K562 (cell line): Measurements from ENCODE around the gene MAGI3. TPM values are rescaled to one million over a fixed set of nuclear protein-coding genes. Genes with fewer than 3 reads are reported as not detected.

Experiments
- MYNN ChIP-seq, 2 experiments: sonication (generic); formaldehyde crosslinking in 1 of 2; IDR thresholded peaks; 2 replicates each; pipeline versions ENCODE4 v1.5.0 to v1.6.1; 2016 to 2020; ENCODE audit warnings: antibody characterized with exemption in 1 of 2, missing genetic modification reagents in 1 of 2
- SP1 ChIP-seq: sonication (generic); formaldehyde crosslinking; IDR thresholded peaks from 2 replicates; pipeline ENCODE4 v1.8.1; 2022; ENCODE audit warnings: mild to moderate bottlenecking, missing genetic modification reagents
- ZBTB40 ChIP-seq, 2 experiments: fragments of 450-650 bp in 1 of 2; sonication (generic) in 1 of 2; formaldehyde crosslinking in 1 of 2; IDR thresholded peaks; 2 replicates each; pipeline versions ENCODE4 v1.7.1 to v1.9.0; 2016 to 2022; ENCODE audit warnings: inconsistent platforms in 1 of 2, mild to moderate bottlenecking in 1 of 2, missing genetic modification reagents in 1 of 2
- ZFP1 ChIP-seq: fragments of 450-650 bp; formaldehyde crosslinking; IDR thresholded peaks from 2 replicates; pipeline ENCODE4 v1.4.0; 2020; ENCODE audit warnings: mild to moderate bottlenecking, mixed read lengths
- polyA plus RNA-seq, 8 experiments: library from polyadenylated mRNA; depleted of rRNA in 4 of 8; stranded (reverse) in 5 of 8; unstranded in 3 of 8; fragments of >200 nt; fragmentation: Nextera tagmentation in 2 of 8; fragmentation: Illumina TruSeq in 1 of 8; extraction: Ambion mirVana in 2 of 8; extraction: Trizol in 1 of 8; gene quantifications; 2 replicates each; pipeline versions ENCODE4 v1.2.1 to v1.2.3, GENCODE V29; 2011 to 2014; ENCODE audit warnings: inconsistent platforms in 1 of 8, missing spikeins in 1 of 8
- total RNA-seq, 7 experiments: library from RNA; depleted of rRNA in 6 of 7; stranded (reverse); fragments of >200 nt in 6 of 7; fragmentation: Illumina TruSeq in 2 of 7; extraction: Trizol in 2 of 7; gene quantifications; 2 replicates each; pipeline versions ENCODE4 v1.2.1 to v1.2.3, GENCODE V29; 2011 to 2021; ENCODE audit warnings: low replicate concordance in 1 of 7
- TF ChIP-seq, protein P1 (sequence below): fragments of 250-450 bp; sonication (Bioruptor Pico); IDR thresholded peaks from 2 replicates; pipeline ENCODE4 v1.4.0; 2020

MAGI3 gene
- total and polyA plus RNA-seq, 9 of the 15 experiments (the other 6 are each of a cell fraction or from before 2014, with no cell fraction given), result 1.0 to 8.6 (median 5.5) TPM

GRCh38 chr1:113391649-113392271, 1.4 kb downstream of the MAGI3 start (continued):
- TF ChIP-seq, protein P1, sequence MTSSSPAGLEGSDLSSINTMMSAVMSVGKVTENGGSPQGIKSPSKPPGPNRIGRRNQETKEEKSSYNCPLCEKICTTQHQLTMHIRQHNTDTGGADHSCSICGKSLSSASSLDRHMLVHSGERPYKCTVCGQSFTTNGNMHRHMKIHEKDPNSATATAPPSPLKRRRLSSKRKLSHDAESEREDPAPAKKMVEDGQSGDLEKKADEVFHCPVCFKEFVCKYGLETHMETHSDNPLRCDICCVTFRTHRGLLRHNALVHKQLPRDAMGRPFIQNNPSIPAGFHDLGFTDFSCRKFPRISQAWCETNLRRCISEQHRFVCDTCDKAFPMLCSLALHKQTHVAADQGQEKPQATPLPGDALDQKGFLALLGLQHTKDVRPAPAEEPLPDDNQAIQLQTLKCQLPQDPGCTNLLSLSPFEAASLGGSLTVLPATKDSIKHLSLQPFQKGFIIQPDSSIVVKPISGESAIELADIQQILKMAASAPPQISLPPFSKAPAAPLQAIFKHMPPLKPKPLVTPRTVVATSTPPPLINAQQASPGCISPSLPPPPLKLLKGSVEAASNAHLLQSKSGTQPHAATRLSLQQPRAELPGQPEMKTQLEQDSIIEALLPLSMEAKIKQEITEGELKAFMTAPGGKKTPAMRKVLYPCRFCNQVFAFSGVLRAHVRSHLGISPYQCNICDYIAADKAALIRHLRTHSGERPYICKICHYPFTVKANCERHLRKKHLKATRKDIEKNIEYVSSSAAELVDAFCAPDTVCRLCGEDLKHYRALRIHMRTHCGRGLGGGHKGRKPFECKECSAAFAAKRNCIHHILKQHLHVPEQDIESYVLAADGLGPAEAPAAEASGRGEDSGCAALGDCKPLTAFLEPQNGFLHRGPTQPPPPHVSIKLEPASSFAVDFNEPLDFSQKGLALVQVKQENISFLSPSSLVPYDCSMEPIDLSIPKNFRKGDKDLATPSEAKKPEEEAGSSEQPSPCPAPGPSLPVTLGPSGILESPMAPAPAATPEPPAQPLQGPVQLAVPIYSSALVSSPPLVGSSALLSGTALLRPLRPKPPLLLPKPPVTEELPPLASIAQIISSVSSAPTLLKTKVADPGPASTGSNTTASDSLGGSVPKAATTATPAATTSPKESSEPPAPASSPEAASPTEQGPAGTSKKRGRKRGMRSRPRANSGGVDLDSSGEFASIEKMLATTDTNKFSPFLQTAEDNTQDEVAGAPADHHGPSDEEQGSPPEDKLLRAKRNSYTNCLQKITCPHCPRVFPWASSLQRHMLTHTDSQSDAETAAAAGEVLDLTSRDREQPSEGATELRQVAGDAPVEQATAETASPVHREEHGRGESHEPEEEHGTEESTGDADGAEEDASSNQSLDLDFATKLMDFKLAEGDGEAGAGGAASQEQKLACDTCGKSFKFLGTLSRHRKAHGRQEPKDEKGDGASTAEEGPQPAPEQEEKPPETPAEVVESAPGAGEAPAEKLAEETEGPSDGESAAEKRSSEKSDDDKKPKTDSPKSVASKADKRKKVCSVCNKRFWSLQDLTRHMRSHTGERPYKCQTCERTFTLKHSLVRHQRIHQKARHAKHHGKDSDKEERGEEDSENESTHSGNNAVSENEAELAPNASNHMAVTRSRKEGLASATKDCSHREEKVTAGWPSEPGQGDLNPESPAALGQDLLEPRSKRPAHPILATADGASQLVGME (CRISPR knock-in tag), result no peak
- TF ChIP-seq ZBTB40 (IDR thresholded peaks at IDR 0.05) (no peak), ZBTB40 (CRISPR knock-in tag; IDR thresholded peaks at IDR 0.05) (peak; percentile 16; the same call in 1 of the 2 replicates), SP1 (0 out of 2 replicates have a peak, but pooled peaks have one; percentile 29), MYNN (IDR thresholded peaks at IDR 0.05) (no peak), MYNN (CRISPR knock-in tag; IDR thresholded peaks at IDR 0.05) (peak; percentile 40; the same call in 1 of the 2 replicates), ZFP1 (CRISPR knock-in tag) (no peak)
